Central memory CD4-positive, alpha-beta T cell (primary cell): ENCODE data around the gene GABARAPL1.
"Not testable (repeated sequence)": the region's sequence is repeated elsewhere in the genome, so short reads cannot be mapped to it uniquely, and the experiment has no call there.

Experiments
- DNase-seq: peaks from one replicate; pipeline ENCODE4 v3.0.0; 2022
- total RNA-seq, 3 experiments: gene quantifications; one replicate each; lab custom pipeline; 2026; lab: John Stamatoyannopoulos, UW

The GABARAPL1 gene
- 12.2 to 135 (median 65.2) reads per million in 3 experiments for total RNA-seq

GRCh38 chr12:10212739-10213131 is at the start of gene GABARAPL1:
TSS of gene GABARAPL1 (plus strand) at chr12:10212877. CDS start at chr12:10213130, 253 bp downstream.
- peak; percentile 84 for DNase-seq

DNA sequence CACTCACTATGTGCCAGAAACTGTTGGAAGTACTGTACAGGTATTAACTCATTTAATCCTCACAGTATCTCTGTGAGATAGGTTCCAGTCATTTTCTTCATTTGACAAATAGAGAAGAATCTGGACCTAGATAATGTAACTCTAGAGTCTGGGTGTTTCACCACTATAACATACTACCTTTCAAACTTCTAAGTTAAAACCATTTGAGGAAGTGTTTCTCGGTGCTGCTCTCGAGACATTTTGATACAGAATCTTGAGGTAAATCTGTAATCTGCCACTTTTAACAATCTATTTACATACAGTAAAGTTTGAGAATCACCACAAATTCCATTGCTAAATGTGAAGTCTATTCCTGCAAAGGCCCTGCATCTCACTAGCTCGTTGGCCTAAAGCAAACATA is 49.6 kb upstream of the GABARAPL1 start:
- DNase-seq, result no peak

GRCh38 chr12:10165421-10165820 is 47.3 kb upstream of the GABARAPL1 start:
- DNase-seq, result no peak

GRCh38 chr12:10167599-10167998 is 45.1 kb upstream of the GABARAPL1 start:
- no peak for DNase-seq

DNA sequence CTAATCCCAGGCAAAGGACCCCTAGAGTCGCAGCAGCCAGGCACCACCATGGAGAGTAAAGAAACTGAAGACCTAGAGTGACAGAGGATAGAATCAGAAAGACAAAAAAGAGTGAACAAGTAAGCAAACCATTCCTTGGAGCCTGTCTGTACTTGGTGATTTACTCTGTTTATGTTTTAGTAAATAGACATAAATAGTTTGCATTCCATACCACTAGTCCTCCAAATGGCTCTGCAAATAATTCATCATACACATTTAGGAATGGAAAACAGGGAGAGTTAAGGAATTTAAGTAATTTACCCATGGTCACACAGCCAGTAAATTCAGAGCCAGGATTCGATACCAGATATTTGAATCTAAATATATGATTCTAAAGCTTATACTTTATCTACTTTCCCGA is 43.6 kb upstream of the GABARAPL1 start:
- no peak for DNase-seq

DNA sequence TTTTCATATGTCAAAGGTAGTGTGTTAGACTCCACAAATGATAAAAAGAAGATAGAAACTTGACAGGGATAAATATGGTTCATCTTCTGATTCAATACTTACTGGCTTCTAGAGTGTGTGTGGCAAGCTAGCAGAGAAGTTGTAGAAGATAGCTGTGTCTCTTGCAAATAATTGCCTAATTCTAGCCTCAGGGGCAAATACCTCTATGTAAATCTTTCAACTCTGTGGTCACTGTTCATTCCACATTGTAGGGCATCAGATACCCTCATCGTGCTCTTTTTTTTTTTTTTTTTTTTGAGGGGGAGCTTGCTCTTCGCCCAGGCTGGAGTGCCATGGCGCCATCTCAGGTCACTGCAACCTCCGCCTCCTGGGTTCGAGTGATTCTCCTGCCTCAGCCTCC is 42.5 kb upstream of the GABARAPL1 start:
- no peak for DNase-seq

GRCh38 chr12:10171973-10172728 is 40.5 kb upstream of the GABARAPL1 start, which contains the start of gene OLR1:
TSS of gene OLR1 (minus strand) at chr12:10172132. CDS start at chr12:10172077, 55 bp downstream.
- no peak for DNase-seq

DNA sequence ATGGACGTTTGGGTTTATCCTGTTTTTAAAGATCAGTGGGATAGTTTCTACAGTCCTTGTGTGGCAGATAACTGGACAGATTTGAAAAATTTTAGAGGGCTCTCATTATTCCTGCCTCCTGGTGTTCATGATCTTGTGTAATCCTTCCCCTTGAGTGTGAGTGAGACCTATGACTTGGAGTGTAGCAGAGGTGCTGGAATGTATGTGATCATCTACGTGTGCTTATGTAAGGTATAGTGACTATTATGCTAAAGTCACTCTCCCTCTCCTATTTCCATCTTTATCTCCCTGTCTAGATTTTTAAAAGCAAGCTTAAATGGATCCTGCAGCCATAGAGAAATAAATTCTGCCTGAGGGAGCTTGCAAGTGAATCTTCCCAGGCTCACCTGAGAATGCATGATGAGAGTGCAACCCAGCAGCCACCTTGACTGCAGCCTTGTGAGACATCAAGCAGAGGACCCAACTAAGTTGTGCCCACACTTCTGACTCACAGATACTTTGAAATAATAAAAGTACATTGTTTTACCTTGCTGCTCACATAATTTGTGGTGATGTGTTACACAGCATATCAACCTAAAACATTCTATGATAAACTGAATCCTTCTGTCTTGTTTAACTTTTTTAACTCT is 37.6 kb upstream of the GABARAPL1 start:
- DNase-seq, result no peak

DNA sequence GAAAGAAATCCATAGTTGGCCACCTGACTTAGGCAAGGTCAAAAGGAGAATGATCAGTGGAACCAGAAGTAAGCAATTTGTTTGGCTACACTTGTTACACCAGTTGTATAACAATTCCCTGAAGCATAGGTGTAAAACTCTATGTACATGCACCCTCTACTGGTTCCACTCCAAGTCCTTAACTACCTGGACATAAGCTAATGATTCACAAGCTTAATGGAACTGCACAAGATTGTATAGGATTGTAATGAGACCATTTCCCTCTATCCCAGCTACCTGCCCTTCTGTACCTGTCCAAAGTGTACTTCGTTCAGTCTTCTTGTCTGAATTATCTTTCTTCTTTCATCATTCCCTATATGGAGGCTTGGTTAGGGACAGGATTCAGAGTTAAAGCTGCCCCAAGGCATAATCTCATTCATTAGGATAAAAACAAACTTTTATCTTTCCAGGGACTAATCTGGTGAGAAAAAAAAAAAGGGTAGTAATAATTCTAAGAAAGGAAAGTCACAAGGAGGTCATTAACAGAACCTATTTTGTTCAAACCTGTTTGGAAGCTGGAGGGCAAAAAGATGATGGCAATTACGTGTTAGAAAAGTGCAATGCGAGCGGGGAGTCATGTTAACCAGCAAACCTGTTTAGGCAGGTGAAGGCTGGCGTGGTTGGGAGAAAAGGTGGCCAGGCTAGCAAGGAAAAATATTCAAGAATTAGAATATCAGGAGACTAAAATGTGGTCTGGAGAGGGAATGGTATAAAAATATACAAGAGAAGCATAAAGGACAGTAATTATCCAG is 36.6 kb upstream of the GABARAPL1 start:
- DNase-seq, result no peak

DNA sequence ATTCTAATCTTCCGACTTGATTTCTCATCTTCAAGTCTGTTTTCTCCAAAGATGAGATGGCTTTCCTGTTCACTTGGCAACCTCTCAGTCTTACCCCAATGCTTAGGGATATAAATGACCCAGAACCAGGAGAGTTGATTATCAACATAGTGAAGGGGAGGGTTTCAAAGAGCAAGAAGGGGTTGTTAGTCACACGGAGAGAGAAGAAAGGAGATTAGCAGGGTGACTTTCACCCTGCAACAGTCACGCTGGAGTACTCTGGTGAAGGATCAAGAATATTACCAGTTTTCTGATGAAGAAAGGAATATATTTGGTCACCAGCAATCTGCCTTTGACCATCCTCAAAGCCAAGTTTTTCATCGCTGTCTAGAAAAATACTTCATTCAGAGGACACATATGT is 33.9 kb upstream of the GABARAPL1 start, which contains the start of gene TMEM52B:
TMEM52B (plus strand) TSS at position 212 of the 400 bp plus-strand sequence. CDS start 543 bp downstream, outside the sequence.
- DNase-seq, result no peak

- DNase-seq, result no peak
Measured at GRCh38 chr12:10179776-10180181, 32.9 kb upstream of the GABARAPL1 start.

DNA sequence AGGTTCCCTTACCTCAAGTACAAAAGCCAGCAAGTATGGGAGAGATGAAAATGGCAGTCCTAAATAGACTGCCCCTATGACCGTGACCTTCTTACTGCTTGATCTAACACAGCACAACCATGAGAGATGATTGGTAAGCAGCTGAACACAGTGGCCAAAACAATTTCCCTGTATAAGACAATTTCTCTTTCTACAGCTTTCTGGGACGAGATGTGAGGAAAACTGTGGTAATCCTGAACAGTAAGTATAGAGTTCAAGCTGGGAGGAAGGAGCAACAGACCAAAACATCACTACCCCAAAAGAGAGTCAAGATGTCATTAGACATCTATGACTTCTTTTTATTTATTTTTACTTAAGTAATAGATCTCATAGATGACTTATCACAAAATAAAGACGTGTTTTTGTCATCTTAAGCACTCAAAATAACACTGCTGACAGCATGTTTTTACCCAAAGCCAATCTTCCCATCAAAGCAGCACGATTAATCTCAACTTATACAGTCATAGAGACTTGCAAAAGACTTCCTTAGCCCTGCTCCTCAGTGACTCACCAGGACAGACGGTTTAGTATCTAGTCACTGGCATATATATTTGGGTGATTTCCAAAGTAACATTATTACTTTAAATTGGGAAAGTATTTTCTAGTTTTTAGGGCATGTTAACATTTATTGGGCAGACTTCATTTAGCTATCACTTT is 30.2 kb upstream of the GABARAPL1 start:
- DNase-seq, result no peak

DNA sequence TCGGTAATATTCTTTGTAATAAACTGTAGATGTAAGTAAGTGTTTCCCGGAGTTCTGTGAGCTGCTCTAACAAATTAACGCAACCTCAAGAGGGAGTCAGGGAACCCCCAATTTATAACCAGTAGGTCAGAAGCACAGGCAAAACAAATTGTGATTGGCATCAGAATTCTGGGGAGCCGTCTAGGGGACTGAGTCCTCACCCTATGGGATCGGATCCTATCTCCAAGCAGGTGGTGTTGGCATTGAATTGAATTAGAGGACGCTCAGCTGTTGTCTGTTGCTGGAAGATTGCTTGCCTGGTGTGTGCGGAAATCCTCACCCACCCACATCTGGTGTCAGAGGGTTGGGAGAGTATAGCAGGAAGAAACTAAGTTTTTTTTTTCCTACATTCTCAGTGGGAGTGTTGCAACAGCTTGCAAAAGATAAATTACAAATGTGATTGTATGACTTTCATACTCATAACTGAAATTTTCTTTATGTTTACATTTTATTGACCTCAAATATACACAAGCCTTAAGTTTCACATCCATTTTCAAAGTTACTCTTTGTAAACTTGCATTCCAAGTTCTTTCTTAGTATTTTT is 28.3 kb upstream of the GABARAPL1 start:
- no peak for DNase-seq

DNA sequence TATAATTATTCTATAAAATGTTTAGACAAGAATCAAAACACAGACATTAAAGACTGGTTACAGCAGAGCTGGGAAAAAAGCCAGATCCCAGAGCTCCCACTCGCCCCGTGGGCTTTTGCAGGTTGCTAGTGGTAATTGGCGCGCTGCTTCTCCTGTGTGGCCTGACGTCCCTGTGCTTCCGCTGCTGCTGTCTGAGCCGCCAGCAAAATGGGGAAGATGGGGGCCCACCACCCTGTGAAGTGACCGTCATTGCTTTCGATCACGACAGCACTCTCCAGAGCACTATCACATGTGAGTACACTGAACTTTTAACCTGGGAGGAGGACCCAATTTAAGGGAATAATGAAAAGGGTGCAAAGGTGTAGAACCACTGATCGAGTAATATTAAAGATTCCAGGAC is 26.4 kb upstream of the GABARAPL1 start:
- no peak for DNase-seq

- not testable (repeated sequence) for DNase-seq
Measured at GRCh38 chr12:10186958-10187357, 25.7 kb upstream of the GABARAPL1 start.

DNA sequence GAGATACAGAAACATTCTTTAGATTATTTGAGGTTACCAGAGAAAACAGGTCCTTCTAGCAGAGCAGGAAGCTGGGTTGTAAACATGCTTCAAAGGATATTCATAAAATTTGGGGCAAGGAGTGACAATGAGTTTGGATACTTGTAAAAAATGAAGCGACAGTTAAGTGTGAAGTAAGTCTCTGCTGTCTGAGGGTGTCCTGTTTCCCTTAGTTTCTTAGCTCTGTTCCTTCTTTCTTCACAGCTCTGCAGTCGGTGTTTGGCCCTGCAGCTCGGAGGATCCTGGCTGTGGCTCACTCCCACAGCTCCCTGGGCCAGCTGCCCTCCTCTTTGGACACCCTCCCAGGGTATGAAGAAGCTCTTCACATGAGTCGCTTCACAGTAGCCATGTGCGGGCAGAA is 23.0 kb upstream of the GABARAPL1 start:
- no peak for DNase-seq

- peak; percentile 47 for DNase-seq
Measured at GRCh38 chr12:10190558-10191388, 21.9 kb upstream of the GABARAPL1 start.

DNA sequence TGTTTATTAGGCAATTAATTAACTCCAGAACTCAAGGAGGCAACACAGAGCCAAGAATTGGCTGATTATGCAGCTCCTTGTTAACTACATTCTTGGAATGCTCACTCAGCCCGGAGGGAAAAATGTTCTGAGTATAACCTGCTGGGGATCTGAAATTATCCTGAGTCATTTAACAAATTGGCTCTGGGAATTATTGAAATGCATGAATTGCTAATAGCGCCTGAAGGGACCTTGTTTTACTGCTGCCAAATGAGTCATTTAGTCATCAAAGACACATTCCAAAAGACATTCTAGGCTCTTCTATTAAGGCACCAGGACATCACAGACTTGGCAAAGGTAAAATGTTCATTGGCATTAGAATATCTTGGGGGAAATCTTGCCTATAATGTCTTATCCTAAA is 20.8 kb upstream of the GABARAPL1 start:
- no peak for DNase-seq

- no peak for DNase-seq
Measured at GRCh38 chr12:10194160-10194670, 18.5 kb upstream of the GABARAPL1 start.

DNA sequence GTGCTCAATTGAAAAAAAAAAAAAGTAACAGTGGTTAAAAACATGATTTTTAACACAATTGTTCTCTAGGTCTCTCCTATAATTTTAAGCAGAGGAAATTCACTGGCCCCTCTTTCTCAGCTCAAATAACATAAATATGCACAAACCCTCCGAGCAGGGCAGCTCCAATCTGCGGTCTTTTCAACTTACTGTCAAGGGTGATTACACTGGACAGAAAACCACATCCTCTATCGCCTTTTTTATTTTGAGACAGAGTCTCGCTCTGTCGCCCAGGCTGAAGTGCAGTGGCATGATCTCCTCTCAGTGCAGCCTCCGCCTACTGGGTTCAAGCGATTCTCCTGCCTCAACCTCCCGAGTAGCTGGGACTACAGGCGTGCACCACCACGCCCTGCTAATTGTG is 16.5 kb upstream of the GABARAPL1 start:
- no peak for DNase-seq

DNA sequence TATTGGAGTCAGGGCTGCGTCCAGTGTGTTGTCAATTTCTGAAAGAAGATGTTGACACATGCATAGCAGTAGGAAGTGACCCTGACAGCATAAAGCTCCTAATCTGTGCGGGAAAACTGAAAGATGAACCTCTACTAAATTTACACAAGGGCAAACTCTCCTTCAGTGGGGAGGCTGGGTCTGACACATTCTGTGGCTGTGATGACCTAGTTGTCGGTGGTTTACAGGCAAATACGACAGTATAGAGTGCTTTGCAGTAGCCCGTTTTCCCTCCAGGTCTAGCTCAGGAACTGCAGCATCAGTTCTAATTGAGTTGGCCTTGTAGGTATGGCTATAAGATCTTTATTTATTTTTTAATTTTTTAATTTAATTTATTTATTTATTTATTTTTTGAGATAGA is 14.8 kb upstream of the GABARAPL1 start:
- no peak for DNase-seq
